ENCODE data around the gene CPTP.

CPTP gene

DNA sequence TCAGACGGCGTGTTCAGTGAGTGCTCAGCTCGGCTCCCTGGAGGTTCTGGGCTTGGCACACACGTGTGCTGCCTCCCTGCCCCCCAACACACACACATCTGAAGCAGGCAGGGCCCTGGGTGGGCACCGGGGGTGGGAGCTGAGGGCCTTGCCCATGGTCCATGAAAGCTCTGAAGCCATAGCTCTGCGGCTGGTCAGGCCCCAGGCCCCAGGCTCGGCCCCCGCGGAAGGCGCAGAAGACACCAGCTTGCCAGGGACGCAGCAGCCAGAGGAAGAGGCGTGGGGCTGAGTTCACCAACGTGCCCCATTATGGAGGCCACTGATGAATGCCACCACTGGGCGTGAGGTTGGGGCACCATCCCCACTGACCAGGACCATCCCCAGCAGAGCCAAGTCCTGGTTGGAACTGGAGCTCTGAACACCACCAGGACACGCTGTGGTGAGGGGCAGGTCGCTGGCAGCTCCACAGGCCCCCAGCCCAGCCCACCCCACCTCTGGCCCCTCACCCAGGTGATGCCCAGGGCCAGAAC is 46.2 kb downstream of the CPTP start:
- DNase-seq, result no peak

DNA sequence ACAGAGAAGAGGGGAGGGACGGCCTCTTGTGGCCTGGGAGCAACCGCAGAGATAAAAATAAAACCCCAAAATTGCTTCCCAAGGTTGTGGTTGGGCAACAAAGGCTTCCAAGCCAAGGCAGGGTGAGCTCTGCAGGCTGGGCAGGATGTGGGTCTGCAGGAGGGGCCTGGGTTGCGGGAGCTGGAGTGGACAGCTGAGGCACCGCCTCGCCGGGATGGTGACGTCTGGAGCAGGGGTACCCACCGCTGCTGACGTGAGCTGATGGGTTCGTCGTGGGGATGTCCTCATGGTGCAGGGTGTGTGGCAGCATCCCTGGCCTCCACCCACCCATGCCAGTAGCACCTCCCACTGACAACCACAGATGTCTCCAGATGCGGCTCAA is 46.8 kb downstream of the CPTP start:
- DNase-seq, result no peak

DNA sequence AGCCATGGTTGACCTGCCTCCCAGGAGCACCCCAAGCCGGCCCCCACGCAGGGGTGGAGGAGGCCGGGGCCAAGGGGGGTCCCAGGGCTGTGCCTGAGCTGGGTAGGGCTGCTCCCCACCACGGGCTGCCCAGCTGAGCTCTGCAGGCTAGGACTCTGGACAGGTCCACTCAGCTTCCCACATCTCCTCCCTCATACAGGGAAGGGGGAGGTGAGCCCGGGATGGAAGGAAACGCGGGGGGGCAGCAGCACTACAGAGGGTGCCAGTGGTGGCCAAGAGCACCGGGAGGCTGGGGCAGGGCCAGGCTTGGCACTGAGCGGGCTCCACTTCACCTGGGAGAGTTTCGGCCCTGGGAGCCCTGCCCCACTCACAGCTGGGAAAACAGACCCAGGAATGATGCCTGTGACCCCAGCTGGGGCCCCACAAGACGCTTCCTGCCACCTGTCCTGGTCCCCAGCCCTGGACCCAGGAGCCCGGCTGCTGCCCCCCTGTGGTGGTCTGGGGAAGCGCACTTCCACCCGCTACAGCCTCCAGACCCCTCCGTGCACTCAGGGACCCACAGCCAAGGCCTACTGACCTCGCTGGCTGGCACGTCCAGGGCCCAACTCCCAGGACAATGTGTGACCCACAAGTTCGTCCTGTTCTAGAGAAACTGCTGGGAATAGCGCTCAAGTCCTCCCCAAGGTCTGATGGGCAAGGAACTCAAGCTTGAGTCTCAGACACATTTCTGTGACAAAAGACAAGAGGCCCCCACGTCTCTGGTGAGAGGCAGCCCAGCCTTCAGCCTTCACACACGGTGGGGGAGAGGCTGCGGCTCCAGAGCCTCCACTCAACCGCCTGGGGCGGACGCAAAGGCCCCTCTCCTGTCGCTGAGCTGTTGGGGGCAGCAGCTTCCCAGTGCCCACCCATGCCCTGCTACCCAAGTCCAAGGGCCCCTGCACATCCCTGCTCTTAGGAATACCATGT is 47.4 kb downstream of the CPTP start:
- DNase-seq, result peak; percentile 57

DNA sequence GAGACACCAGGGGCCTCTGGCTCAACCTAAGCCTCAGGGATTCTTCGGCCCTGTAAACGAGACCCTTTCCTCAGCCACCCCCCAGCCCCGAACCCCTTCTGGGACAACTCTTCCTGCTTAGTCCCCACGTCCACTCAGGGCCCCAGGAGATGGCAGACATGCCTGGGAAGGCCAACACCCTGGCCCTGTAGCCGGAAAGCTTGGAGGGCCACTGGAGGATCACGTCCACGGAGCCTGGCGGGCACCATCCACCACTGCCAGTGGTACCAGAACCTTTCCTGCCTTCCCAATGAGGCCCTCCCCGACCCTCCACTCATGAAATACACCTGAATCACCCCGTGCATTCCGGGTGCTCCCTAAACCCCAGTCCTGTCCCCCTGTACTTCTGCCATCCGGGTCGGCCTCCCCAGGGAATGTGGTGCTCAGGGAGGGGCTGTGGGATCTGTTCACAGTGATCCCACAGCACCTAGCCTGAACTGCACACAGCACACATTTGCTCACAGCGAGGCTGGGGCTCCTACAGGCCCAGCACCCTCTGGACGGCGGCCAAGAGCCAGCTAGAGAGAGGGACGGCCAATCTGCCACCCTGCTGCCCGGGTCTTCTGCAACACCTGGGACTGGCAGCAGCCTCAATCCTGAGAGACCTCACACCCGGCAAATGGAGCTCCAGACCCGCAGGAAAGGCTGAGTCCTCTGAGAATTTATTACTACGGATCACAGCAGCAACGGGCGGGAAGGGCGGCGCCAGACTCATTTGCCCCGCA is 48.6 kb downstream of the CPTP start:
- DNase-seq, result no peak

DNA sequence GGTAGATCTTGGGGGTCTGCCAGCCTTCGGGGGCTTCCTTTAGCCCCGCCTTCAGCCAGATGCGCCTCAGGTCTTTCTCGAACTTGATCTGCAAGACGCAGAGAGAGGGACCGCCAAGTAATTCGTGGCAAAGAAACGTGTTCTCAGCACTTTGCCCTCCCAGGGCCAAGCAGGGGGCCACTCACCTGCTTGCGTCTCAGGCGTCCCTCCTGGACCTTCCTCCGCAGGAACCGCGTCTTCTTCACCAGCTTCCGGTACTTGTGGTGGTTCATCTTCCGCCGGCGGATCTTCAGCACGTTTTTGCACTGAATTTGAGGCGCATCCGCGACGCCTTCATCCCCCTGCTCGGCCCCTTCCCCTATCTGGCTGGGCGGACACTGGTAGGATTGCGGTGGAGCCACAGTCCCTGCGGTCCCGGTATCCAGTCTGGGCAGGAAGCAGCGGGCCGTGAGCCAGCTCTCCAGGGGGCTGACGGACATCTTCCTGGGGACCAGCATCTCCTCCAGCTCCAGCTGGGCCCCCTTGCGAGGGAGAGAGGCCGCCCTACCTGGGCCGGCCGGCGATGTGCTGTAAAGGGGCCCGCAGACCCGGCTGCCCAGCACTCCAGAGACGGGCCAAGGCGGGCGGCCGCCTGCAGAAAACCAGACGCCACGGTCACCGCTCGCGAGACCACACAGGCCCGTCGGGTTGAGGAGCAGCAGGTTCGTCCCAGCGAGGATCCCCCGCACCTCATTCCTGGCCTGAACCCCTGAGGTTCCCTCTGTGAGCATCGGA is 49.4 kb downstream of the CPTP start:
- no peak for DNase-seq

DNA sequence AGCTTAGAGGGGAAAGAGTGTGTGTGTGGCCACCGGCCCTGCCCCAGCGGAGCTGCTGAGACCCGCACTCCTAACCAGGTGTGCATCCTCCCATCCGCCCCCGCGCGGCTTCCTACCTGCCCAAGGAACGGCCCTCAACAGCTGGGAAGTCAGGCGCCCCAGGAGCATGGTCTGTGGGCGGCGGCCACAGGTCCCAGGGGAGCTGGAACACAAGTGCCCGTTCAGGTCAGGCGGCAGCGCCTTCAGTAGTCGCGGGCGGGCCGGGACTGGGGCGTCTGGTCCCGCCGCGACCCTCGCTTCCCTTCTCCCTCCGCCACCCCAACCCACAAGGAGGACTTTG is 50.0 kb downstream of the CPTP start:
- peak; percentile 28 for DNase-seq

DNA sequence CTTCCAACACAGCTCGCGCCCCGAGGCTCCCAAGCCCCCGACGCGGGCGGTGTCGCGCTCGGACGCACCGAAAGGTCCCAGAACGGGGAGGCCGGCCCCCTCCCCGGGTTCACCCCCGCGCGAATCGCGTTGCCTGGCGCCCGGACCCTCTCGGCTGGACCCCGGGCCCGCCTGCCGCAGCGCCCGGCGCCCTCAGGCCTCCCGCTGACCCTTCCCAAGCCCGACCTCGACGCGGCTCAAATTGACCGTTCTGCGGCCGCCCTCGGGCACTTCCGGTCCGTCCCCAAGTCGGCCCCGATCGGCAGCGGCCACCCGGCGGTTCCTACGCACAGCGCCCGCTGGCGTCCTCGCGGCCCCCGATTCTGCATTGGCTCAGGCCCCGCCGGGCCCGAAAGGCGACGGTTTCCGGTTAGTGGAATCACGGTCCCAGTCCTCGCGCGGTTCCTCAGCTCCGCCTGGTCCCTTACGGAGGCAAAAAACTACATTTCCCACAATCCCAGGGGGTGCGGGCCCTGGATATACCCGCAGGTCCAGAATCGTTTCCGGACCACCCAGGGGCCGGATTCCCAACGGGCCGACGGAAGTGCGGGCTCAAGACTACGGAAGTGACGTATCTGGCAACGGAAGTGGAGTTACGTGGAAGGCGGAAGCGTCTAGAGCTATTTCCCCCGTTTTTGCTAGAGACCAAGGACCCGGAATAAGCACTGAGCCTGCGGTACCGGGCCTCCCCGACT is 50.5 kb downstream of the CPTP start, which contains the start of gene AURKAIP1:
Gene AURKAIP1, minus strand, starts transcription at position 279 of the 734 bp plus-strand sequence. CDS start 451 bp downstream, outside the sequence.
- DNase-seq, result peak; percentile 100

DNA sequence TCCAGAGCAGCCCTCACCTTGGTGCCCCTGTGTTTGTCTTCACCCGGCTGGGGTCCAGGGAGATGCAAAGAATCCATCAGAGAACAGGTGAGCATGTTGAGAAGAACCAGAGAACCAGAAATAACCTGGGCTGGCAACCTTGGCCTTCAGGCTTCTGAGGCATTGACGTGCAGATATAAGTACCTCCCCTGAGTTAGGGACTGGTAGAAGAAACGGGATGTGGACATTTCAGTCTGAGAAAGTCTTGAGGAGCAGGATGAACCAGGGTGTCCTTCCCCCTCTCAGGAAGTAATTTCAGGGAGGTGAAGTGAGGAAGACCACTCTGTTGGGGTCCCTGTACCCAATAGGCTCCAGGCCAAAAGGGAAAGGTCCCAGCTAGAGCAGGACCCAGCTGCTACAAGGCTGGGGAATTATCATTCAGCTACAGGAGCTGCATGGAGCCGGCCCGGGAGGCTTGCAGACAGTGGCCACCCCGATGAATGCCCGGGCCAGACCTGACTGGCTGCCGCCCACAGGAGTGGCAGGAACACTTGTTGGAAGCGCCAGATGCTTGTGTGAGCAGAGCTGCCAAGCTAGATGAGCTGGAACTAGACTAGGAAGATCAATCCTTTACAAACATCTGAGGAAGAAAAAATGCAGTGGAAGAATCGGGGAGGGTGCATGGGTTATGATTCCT is 52.1 kb downstream of the CPTP start:
- DNase-seq, result no peak

DNA sequence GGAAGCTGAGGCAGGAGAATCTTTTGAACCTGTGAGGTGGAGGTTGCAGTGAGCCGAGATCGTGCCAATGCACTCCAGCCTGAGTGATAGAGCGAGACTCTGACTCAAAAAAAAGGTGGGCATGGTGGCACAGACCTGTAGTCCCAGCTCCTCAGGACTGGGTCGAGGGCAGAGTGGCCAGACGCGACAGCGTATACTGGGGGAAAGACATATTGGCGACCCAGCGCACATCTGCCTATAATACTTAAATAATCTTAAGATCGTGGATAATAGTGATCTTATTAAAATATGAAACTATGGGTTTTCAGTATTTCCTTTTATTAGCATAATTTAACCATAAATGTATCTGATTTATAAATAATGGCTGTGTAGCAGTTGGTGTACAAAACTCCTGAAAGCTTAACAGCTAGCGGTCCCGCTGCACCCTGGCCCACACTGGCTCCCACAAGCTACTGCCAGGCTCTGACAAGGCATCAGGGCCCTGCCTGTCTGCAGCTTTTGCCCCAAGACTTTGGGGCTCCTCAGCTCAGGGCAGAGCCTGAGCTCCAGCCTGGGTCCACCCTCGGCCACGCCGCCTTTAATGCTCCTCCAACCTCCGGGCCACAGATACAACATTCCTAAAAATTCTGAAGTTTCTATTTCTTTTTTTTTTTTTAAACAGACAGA is 53.1 kb downstream of the CPTP start:
- no peak for DNase-seq

All from NCI-H345 (cell line).